ELR (cell line): ENCODE data around the gene MAPKAP1.

Experiments used
- DNase-seq: peaks from one replicate; pipeline ENCODE4 v3.0.0-alpha.2; 2015; ENCODE audit warnings: low read depth

The MAPKAP1 gene

DNA sequence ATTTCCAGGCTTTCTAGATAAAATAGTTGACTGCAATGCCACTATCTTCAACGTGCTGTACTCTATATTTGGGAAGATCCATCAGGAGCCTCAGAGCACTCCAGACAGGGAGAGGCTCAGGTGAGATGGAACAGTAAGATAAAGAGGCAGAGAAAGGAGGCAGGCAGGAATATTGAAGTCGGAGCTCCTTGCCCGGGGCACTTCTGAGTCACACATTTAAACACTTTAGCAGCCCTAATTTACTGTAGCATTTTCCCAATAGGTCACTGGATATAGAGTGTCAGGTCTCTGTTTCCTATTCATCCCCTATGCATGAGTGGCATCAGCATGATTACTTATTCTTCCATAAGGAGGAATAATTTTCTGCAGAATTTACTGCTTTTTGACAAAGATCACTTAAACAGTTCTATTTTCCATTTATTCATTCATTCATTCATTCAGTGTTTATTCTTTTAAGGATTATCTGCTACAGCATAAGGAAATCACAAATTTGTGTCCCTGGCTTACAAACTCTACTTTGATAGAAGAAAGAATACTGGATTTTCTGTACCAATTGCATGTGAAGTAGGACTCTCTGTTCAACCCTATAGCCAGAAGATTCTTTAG lies 170.7 kb downstream of the MAPKAP1 start:
- DNase-seq = peak; percentile 74

DNA sequence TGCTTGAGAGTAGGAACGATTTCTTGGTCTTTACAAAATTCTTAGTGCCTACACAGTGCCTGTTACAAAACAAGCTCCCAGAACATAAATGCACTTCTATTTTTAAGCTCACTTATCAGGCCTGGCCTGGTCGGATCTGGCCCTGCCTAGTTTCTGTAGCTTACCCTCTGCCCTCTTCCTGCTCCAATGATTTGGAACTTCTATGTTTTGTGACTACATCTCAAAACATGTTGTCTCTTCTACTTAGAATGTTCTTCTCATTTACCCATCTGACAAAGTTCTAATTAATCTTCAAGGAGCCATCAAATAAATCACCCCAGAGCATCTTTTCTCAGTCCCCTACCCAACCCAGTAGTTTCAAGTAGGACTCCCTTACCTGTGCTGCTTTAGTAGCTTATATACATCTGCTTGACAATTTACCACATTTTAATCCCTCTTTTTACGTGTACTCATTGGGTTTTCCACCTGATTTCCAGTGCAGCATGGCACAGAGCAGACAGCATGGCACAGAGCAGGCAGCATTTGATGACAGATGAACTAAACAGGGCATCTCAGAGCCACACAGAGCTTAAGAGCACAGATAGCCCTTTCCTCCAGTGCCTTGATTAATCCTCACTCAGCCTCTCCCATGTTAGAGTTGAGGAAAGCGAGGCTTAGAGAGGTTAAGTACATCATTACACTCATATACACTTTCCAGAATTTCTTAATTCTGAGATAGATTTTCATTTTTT lies 171.9 kb downstream of the MAPKAP1 start:
- no peak for DNase-seq

DNA sequence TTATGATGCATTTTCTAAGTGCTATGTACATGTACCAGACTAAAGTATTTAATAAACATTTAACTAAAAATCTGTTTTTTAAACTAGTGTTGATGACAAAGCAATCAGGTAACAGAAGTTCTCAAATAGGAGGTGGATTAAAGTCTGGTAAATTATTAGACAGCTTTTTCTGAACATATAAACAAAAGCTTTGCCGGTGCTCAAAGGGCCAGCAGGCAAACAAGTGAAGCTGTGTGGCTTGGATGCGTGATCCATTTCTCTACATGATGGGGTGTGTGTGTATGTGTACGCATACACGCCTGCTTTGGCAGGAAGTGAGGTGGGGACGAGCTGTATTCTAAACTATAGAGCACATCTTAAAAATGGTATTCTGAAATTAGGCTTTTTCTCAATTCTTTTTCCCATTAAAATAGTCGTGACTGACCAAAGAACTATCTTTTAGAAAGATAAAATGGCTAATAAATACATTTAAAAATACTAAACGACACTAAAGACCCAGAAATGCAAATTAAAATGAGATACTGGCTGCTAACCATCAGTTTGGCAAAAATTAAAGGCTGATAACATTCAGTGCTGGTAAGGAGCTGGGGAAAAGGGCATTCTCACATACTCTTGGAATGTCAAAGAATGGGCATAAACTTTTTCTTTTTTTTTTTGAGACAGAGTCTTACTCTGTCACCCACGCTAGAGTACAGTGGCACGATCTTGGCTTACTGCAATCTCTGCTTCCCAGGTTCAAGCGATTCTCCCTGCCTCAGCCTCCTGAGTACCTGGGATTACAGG lies 174.0 kb downstream of the MAPKAP1 start:
- DNase-seq = no peak

DNA sequence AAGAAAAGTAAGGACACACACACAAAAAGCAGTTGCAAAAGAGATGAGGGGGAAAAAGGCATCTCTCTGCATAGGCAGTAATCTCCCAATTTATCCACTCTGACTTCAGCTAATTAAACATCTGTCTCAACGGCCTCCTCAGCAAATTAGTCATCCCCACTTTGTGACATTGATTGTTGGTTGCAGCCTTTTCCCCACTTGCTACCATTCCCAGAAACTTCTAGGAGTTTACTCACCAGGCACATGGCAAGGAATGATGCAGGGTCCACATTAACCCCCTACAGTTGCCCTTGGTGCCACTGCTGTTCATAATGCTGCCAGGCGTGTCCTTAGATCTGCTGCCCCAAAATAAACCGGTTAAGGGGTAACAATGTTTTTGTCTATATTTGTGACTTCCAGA lies 174.6 kb downstream of the MAPKAP1 start:
- DNase-seq = no peak

DNA sequence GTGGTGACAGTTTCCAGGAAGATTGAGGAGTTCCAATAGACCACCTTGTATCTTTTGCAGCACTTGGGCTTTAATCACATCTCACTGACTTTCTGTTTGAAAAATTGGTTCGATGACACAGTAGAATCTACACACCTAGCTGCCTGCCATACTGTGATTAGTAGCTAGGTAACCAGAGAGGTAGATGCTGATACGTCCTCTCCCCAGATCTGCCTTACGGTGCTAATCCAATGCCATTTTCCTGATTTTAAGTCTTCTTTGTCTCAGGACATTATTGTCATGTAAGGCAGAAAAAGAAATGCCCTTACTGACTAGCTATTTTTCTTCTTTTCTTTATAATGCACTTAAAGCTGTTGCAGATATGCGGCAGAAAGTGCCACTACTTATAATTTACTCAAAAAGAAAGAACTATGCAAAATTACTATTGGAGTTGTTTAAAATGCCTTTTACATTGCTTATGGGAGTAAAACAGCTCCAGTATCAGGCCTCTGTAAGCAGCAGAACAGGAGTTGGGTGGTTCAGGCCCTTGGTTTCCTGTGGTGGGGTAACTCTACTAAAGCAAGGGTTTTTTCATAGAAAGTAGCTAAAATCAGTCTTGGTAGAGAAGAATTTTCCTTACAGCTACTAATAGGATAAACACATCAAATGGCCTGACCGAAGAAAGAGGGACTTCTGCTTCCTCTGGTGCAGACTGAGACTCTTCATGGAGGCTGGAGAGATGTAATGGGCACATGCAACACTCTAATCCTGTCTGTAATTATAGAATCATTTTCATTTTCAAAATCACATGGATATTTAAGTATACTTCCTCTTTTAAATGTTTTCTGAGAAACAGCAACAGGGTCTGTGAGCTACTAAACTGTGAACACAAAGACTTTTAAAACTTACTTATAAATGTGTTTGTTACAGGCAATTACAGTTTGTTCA lies 177.2 kb downstream of the MAPKAP1 start:
- no peak for DNase-seq

DNA sequence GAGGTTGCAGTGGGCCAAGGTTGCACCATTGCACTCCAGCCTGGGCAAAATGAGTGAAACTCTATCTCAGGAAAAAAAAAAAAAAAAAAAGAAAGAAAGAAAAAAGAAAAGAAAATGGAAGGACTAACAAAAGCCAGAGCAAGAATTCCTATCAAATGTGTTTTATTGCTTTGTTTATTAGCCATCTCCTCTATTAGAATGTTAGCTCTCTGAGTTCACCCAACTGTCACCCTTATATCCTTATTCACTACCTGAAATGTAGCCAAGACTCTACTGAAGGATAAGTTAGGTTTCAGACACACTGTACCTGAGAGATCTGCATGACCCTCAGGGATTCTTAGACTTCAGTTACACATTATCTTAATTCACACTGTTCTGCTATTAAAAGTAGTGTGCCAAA lies 177.9 kb downstream of the MAPKAP1 start:
- DNase-seq = no peak

DNA sequence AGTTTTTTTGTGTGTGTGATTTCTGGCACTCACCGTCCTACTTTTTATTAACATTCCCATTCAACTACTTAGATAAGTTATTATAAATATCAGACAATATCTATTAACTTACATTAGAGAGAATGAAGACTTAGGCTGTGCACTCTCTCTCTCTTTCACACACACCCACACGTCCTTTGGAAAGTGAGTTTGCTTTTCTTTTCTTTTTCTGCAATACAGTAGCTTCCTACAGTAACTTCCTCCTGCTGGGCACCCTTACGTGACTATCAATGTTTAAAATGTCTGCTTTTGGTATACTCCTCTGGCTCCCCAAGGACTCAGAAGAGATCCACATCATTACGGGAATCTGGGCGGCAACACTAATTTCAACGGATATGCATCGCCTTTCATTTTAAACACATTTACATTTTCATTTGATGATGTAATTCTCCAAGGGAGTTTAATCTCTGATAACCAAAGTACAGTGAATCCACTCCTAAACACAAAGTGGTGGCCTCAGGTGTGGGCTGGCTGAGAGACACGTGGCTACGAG lies 179.5 kb downstream of the MAPKAP1 start:
- DNase-seq = no peak

DNA sequence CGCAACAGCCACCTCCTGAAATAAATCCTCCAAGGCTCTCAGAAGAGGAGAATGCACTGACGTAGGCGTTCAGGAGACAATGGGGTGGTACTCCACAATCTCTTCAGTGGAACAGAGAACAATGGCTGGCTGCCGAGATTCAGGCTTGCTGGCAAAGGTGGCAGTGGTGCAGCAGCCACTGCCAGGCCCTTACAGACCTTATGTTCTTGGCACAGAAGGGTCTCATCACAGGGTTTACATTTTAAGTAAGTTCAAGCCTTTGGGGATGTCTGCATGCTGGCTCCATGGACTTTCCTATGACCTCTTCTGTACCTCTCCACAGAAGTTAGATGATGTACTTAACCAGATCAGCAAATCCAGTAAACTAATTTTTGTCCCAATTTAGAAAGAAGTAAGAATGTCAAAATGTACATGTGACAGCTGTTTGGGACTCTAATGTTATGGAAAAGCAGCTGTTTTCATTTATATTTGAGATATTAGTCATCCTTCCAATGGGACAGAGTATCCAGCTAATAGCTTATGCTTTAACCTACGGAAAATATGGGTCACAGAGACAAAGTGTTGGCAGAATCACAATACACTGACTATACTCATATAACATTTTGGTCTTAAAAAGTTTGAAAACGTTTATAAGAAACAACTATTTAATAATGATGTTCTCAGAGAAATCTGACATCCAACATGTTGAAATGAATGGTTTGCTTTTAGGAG lies 180.9 kb downstream of the MAPKAP1 start:
- DNase-seq = peak; percentile 26

DNA sequence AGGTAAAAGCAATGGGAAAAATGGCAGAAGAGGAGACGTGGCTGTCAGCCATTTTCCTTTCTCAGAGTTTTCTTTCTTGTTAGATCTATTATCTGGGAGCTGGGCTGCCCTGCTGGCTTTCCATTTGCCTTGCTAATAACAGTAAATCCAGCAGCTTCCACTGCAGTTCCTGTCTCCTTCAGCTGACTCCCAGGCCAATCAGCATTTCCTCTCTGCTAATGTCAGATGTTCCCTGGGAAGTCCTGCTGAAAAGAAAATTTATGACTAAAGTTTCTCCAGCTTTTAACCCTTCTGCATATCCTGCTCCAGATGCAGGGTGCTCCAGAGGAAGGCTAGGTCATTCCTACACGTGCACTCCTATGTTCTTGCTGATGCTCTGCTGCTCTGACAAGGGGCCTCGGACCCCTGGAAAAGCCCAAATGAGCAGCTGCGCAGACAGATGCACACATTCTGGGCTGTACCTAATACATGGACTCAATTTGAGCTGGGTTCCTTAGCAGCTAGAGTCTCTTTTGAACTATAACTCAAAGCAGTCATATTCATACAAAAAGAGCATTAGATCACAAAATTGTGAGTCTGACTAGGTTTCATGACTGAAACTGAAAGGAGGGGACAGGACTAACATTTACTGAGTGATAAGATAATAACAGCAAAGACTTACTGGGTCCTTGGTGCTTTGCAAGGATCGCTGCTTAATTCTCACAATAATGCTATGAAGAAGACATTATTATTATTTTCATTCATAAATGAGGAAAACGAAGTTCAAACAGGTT lies 182.2 kb downstream of the MAPKAP1 start:
- peak; percentile 30 for DNase-seq

DNA sequence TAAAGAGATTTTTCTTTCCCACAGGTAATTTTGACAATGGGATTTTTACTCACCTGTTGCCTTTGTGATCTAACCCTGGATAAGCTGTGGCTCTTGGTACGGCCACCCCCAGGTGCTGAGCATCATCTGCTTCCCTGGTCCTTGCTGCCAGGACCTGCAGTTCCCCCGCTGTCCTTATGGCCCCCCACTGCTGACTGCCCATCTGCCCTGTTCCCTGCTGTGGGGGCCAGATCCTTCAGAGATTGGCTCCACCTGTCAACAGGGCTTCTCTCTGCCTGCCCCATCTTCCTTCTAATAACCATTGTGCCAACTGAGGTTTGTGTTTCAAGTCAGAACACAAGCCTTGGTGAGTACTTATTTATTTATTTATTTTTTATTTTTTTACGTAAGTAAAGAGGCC lies 183.3 kb downstream of the MAPKAP1 start:
- no peak for DNase-seq

DNA sequence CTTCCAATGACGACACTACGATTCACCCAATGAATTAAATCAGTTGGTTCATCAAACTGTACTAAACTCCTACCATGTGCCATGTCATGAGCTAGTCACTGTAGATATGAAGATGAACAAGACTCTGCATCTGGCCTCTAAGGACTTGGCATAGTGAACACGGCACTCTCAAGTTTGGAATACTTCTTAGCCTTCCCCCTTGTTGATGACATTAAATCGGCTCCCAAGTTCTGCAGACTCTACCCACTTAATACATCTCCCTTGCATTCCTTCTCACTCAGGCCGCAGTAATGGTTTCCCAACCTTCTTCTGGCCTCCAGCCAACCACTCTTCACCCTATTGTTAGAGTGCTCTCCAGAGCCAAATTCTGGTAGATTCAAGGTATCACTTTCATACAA lies 184.7 kb downstream of the MAPKAP1 start:
- peak; percentile 71 for DNase-seq

DNA sequence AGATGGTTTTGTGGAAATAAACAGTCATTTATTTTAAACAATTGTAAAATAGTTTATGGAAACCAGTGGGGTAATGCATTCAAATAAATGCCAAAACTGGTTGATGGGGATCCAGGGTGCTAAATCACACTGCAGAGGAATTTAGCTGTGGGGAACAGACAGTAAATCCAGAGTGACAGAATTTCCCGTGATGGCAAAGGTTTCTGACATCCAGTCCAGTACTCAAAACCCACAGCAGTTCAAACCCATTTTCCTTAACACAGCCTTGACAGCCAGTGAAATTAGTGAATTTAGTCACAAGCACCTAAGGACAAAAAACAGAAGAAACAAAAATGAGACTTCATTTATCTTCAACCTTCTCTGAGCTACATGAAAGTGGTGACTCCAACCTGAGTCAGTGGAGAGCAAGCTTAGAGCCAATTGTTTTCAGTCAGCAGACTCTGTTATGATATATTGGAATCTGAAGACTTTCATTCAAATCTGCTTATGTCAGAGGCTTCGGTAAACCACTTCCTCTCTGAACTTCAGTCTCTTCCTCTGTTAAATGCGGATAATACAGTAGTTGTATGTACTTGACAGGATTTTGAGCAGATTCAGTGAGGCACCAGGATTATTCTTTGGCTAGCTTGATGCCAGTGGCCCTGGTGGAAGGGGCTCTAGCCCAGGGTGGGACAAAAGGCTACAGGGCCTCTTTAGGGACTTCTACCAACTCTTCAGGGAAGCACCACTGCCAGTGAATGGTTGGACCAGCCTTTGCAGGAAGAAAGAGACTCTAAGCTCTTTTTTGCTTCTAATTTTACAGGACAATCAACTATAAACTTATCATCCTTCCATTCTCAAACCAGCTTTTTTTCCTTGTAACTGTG lies 185.3 kb downstream of the MAPKAP1 start:
- peak; percentile 99 for DNase-seq

DNA sequence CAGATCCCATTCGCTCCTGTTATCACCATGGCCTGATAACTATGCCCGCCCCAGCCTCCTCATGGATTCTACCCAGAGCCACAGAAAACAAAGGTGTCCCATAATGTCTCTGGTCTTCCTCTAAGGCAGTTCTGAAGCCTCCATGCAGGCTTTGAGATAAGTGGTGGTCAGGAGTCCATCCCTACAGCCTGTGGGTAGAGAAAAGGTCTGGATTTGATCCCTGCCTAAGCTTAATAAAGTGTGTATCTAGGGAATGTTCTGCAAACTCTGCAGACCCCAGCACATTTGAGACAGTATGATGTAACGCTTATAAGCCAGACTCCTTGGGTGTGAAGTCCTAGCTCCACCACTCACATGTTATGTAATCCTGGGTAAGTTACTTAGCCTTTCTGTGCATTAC lies 187.3 kb downstream of the MAPKAP1 start:
- no peak for DNase-seq

DNA sequence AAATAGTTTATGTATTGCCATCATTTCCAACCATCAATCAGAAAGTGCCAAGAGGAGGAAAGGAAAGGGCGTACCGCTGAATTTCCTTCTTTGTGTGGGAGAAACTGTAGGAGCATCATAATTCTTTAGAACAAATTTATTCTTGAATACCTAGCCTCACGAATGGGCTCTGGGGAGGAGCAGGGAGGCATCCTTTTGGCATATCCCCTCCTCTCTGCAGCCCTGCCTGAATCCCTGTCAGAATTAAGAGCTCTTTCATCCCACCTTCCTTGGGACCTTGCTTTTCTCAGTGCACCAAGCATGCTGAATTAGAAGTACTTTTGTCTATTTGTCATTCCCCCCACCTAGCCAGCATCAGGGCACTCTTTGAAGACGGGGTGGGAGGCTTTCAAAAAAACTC lies 189.4 kb downstream of the MAPKAP1 start:
- no peak for DNase-seq

DNA sequence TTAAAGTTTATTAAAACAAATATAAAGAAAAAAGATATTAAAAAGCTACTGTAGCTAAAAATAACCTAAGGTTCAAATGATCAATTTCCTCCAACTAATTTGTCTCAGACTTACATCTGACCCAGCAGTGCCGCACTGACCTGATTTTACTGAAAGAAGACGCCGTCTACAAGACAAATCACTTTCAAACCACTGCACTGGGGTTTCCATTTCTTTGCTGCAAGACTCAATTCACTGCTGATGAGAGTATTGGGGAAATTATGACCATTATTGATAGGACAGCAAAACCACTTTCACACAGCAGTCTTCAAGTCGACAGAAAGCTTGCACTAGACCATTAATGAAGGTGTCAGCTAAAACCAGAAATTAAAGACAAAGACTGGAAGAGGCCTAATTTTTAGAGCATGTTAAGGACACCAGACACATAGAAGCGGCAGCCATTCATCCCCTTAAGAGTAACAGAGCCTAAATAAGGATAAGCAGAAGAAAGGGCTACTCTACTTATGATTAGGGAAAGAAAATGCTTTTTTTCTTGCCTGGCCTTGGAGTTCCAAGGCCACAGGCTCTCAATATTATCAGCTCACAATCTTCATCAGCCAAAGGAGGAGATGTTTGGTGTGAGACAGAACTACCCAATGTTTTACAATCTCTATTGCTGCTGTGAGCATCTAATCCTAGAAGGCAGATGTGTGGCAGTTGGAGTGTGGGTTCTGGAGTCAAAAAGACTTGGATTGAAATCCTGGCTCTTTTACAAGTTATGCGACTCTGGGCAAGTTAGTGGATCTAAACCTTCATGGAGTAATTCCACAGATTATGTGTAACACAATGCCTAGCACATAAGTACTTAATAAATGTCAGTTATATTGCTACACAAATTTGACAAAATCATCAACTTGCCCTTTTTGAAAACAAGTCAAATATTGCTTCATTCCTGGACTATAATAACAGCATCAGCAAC lies 190.7 kb downstream of the MAPKAP1 start:
- no peak for DNase-seq

DNA sequence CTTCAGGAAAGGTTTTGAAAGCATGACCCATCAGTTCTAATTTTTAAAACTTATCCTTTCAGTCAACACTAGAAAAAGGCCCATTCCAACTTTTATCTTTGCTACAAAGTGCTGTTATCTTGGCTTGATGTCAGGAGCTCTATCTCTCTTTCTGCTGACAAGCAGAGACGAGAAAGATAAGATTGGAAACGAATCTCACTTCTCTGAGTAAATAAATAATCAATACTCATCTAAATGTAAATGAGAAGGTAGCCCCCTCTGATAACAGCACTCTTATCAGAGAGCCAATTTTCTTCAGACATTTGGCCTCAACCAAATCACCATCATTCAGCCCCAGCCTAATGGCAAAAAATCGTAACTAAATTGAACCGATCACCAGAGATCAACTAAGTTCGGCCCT lies 191.7 kb downstream of the MAPKAP1 start:
- DNase-seq = no peak

DNA sequence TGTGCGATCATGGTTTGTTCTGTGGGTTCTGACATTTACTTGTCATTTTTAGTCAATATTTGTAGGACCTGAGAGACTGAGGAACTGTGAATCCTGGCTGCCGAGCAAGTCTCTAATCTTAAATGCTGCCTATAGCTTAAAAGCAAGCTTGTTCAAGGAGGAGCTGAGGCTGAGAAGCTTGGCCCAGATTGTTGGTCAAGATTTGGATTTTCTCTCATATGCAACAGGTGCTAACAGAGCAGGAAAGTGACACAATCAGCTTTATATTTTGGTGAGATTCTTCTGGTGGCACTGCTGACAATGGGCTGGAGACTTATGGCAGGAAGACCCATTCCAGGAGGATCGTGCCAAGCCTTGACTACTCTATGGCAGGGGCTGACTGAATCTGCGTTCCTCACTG lies 192.5 kb downstream of the MAPKAP1 start:
- no peak for DNase-seq
